Adrenal gland (tissue), 5 donors: ENCODE results near the gene NTPCR.

ENCODE experiments used
- CTCF ChIP-seq, 6 experiments: fragments of 450-650 bp in 4 of 6; fragments of 200-600 bp in 2 of 6; sonication (generic) in 1 of 6; IDR thresholded peaks; 1 replicate in 5 of 6; 2 replicates in 1 of 6; pipeline versions ENCODE4 v1.5.1 to v1.8.0; 2016 to 2021; ENCODE audit warnings: antibody characterized with exemption in 6 of 6, mild to moderate bottlenecking in 2 of 6, moderate library complexity in 1 of 6
- POLR2A ChIP-seq, 2 donors: fragments of 450-650 bp; IDR thresholded peaks; one replicate each; pipeline ENCODE4 v1.6.1; 2017; ENCODE audit warnings: antibody characterized with exemption in 2 of 2, mild to moderate bottlenecking in 2 of 2, moderate library complexity in 1 of 2
- donor health status: DM: no; HTN: no; CAD: no.

GRCh38 chr1:232940262-232940661 is 10.1 kb upstream of the NTPCR start:
- TF ChIP-seq CTCF (IDR thresholded peaks at IDR 0.05) (no peak), POLR2A (IDR thresholded peaks at IDR 0.05) (no peak)
